IPS DF 19.7 (cell line): ENCODE results near the gene CELF4.

Experiments used
- DNase-seq: peaks from one replicate; pipeline ENCODE4 v3.0.0-alpha.2; 2013; ENCODE audit warnings: low read depth, low spot score

Gene CELF4

GRCh38 chr18:37494406-37494805 lies 71.2 kb downstream of the CELF4 start:
- no peak for DNase-seq

- no peak for DNase-seq
These were observed 72.2 kb downstream of the CELF4 start for GRCh38 chr18:37493352-37493935.

- no peak for DNase-seq
These were observed 72.6 kb downstream of the CELF4 start for GRCh38 chr18:37492952-37493351.

- DNase-seq, result no peak
These were observed 74.1 kb downstream of the CELF4 start for GRCh38 chr18:37491526-37491925.

GRCh38 chr18:37489998-37490397 lies 75.6 kb downstream of the CELF4 start:
- no peak for DNase-seq

GRCh38 chr18:37489011-37489410 lies 76.6 kb downstream of the CELF4 start:
- DNase-seq, result no peak

GRCh38 chr18:37487400-37487867 lies 78.2 kb downstream of the CELF4 start:
- no peak for DNase-seq

- no peak for DNase-seq
These were observed 78.8 kb downstream of the CELF4 start for GRCh38 chr18:37486848-37487247.

- DNase-seq, result no peak
These were observed 80.4 kb downstream of the CELF4 start for GRCh38 chr18:37484983-37485834.

GRCh38 chr18:37483984-37484819 lies 81.4 kb downstream of the CELF4 start:
- no peak for DNase-seq

- no peak for DNase-seq
These were observed 82.2 kb downstream of the CELF4 start for GRCh38 chr18:37483221-37483971.

GRCh38 chr18:37482433-37482832 lies 83.2 kb downstream of the CELF4 start:
- no peak for DNase-seq

GRCh38 chr18:37482002-37482401 lies 83.6 kb downstream of the CELF4 start:
- DNase-seq, result no peak

- no peak for DNase-seq
These were observed 84.1 kb downstream of the CELF4 start for GRCh38 chr18:37481491-37481890.

GRCh38 chr18:37481072-37481471 lies 84.5 kb downstream of the CELF4 start:
- DNase-seq, result no peak

- DNase-seq, result no peak
These were observed 88.8 kb downstream of the CELF4 start for GRCh38 chr18:37476611-37477295.

- DNase-seq, result no peak
These were observed 89.4 kb downstream of the CELF4 start for GRCh38 chr18:37476182-37476581.

GRCh38 chr18:37473195-37473840 lies 92.3 kb downstream of the CELF4 start:
- DNase-seq, result no peak

GRCh38 chr18:37471637-37472036 lies 94.0 kb downstream of the CELF4 start:
- no peak for DNase-seq

GRCh38 chr18:37470986-37471385 lies 94.6 kb downstream of the CELF4 start:
- DNase-seq, result no peak
